HG02885 (cell line): ENCODE data around the gene BGN.

Experiments used
- ATAC-seq: cut with Tn5 transposase; IDR thresholded peaks from one replicate; pipeline ENCODE4 v1.9.1; 2021; ENCODE audit warnings: mild to moderate bottlenecking; ENCODE audit not compliant: unreplicated experiment, poor library complexity

BGN gene

GRCh38 chrX:153459986-153460385 is 34.8 kb upstream of the BGN start:
- ATAC-seq: no peak

GRCh38 chrX:153460826-153461225 is 34.0 kb upstream of the BGN start:
- no peak for ATAC-seq

GRCh38 chrX:153462291-153462690 is 32.5 kb upstream of the BGN start:
- ATAC-seq: no peak

- ATAC-seq: no peak
These were observed 31.7 kb upstream of the BGN start for GRCh38 chrX:153463031-153463430.

GRCh38 chrX:153463556-153463955 is 31.2 kb upstream of the BGN start:
- ATAC-seq: no peak

GRCh38 chrX:153464116-153464515 is 30.7 kb upstream of the BGN start:
- no peak for ATAC-seq

GRCh38 chrX:153465691-153466380 is 28.9 kb upstream of the BGN start:
- ATAC-seq: no peak

- no peak for ATAC-seq
These were observed 26.7 kb upstream of the BGN start for GRCh38 chrX:153468008-153468580.

- peak; percentile 42 for ATAC-seq
These were observed 24.9 kb upstream of the BGN start for GRCh38 chrX:153469811-153470410.

GRCh38 chrX:153470411-153471363 is 24.1 kb upstream of the BGN start, which contains the start of gene HAUS7:
Gene HAUS7 (minus strand): TSS chrX:153470576. CDS start chrX:153470557, 19 bp downstream.
- peak; percentile 81 for ATAC-seq

GRCh38 chrX:153471663-153472280 is 23.0 kb upstream of the BGN start:
- no peak for ATAC-seq

GRCh38 chrX:153473126-153473525 is 21.7 kb upstream of the BGN start:
- ATAC-seq: no peak

GRCh38 chrX:153474266-153474665 is 20.5 kb upstream of the BGN start:
- no peak for ATAC-seq

- ATAC-seq: no peak
These were observed 20.1 kb upstream of the BGN start for GRCh38 chrX:153474718-153475117.

- ATAC-seq: no peak
These were observed 19.5 kb upstream of the BGN start for GRCh38 chrX:153475271-153475670.

- ATAC-seq: no peak
These were observed 19.0 kb upstream of the BGN start for GRCh38 chrX:153475751-153476281.

GRCh38 chrX:153476666-153477363 is 18.0 kb upstream of the BGN start:
- ATAC-seq: no peak

GRCh38 chrX:153477364-153477857 is 17.4 kb upstream of the BGN start:
- ATAC-seq: no peak

- no peak for ATAC-seq
These were observed 16.9 kb upstream of the BGN start for GRCh38 chrX:153477901-153478300.
